ENCODE results near the gene SLC6A7.

The SLC6A7 gene

GRCh38 chr5:150190987-150191386 lies 1.1 kb downstream of the SLC6A7 start:
- no peak for DNase-seq (ENCODE audit: low spot score)

GRCh38 chr5:150192462-150192861 lies 2.6 kb downstream of the SLC6A7 start:
- peak; percentile 45 for DNase-seq (ENCODE audit: low spot score)

DNA sequence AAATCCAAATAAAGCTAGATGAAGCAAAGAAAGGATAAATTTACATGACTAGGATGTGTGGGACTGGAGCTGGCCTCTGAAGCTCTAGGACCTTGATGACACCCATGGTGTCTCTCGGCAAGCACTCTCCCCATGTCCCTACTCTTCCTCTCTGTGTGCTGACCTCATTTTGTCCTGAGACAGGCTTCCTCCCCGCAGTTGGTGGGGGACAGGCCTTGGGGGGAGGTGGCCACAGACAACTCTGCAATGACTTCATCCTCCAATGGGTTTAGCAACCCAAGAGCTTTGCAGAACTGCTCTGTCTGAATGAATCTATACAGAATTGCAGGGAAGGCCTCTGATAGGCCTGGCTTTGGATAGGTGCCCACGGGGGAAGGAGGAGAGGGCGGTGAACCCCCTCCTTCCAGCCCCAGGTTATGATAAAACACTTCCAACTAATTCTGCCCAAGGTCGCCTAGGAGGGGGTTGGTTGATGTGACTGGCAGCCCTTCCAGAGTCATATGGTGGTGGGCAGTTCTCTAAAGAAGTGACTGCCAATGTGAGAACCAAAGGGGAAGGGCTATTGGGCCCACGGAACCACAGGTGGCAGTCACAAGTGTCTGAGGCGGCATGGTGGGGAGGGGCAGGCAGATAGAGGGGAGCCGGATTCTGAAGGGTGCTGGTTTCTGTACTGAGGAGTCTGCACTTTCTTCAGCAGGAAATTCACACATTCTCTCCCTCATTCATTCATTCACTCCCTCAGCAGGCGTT lies 6.0 kb downstream of the SLC6A7 start:
- no peak for DNase-seq (ENCODE audit: low spot score)

DNA sequence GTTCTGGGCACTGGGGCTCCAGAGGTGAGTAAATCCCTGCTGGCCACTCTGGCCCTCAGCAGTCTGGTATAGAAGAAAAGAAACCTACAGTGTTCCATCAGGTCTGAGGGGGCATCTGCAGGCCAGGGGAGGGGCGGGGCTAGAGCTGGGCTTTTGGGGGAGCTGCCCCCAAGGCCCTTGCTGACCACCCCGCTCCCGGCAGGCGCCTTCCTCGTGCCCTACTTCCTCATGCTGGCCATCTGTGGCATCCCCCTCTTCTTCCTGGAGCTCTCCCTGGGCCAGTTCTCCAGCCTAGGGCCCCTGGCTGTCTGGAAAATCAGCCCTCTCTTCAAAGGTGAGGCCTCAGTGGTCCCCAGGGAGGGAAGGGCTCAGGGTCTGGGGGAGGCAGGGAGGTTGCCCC lies 6.7 kb downstream of the SLC6A7 start:
- DNase-seq (ENCODE audit: low spot score) = no peak

DNA sequence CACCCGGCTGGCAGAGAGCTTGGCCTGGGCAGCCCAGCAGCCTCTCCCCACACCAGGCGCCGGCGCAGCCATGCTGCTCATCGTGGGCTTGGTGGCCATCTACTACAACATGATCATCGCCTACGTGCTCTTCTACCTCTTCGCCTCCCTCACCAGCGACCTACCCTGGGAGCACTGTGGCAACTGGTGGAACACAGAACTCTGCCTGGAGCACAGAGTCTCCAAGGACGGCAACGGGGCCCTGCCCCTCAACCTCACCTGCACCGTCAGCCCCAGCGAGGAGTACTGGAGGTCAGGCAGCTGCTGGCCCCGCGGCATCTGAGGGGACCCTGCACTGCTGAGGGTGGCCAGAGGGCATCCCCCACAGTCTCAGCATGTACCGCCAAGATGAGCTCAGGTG lies 7.1 kb downstream of the SLC6A7 start:
- DNase-seq (ENCODE audit: low spot score) = no peak

- no peak for DNase-seq (ENCODE audit: low spot score)
These were observed 7.6 kb downstream of the SLC6A7 start for GRCh38 chr5:150197476-150197875.

GRCh38 chr5:150202501-150202900 lies 12.6 kb downstream of the SLC6A7 start:
- no peak for DNase-seq (ENCODE audit: low spot score)

GRCh38 chr5:150203832-150204589 lies 14.1 kb downstream of the SLC6A7 start:
- DNase-seq (ENCODE audit: low spot score) = no peak

DNA sequence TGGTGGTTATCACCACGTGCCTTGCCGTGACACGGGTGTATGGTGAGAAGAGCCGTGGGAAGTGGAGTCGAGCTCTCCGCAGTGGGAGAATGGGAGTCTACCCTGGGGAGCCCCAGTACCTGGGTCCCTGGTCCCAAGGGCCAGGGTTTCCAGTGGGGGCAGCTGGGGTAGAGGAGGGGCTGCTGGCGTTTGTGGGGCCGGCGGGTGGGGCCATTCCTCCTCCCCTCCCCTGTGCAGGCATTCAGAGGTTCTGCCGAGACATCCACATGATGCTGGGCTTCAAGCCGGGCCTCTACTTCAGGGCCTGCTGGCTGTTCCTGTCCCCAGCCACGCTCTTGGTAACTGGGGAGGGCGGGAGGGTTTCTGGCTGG lies 14.7 kb downstream of the SLC6A7 start:
- DNase-seq (ENCODE audit: low spot score) = no peak

GRCh38 chr5:150206098-150206778 lies 16.4 kb downstream of the SLC6A7 start:
- DNase-seq (ENCODE audit: low spot score) = no peak

- no peak for DNase-seq (ENCODE audit: low spot score)
These were observed 16.9 kb downstream of the SLC6A7 start for GRCh38 chr5:150206779-150207115.

DNA sequence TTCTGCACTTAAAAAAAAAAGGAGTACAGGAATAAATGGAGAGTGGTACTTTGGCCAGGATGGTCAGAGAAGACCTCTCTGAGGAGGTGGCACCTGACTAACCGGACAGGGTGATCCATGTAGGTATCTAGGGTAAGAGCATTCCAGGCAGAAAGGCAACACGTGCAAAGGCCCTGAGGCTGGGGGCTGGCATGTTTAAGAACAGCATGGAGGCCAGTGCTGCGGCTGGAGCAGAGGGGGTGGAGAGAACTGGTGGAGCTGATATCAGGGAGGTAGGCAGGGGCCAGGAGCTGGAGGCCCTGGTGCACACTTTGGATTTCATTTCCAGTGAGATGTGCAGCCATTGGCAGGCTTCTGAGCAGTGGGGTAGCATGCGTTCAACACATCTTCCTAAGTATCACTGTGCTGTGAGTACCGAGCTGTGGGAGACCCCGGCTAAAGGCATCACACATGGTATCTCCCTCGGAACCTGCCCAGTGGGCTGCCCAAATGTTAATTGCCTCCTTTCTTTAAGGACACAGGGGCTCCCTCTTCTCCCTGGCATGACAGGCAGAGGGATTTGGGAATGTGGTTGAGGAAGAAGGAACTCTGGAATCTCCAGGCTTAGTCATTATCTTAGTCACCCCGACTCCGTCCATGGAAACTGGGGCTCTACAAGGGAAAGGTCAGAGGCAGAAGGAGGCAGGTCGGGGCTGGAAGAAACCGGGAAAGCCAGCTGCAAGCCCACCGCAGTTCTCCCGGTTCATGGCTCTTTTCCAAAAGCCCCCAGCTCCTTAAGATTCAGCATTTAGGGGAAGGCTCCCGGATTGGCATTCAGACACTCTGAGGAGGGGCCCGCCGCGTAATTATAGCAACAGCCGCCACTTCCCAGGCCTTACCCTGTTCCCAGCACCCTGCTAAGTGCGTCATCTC lies 18.6 kb downstream of the SLC6A7 start:
- DNase-seq (ENCODE audit: low spot score) = no peak

DNA sequence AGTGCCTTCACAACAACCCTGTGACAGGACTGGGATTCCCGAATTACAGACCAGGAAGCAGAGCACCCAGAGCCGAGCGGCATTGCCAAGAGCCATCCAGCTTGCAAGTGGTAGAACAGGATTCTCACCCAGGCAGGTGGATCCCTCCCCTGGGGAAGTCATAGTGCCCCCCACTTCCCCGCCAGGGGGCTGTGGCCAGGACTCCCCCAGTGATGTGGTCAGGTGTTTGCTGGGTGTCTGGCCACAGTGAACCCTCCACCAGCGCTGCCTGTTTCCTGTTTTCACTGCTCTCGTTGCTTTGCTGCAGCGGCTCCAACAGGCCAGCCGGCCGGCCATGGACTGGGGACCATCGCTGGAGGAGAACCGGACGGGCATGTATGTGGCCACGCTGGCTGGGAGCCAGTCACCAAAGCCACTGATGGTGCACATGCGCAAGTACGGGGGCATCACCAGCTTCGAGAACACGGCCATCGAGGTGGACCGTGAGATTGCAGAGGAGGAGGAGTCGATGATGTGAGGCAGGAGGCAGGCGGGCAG lies 19.3 kb downstream of the SLC6A7 start:
- DNase-seq (ENCODE audit: low spot score) = no peak

DNA sequence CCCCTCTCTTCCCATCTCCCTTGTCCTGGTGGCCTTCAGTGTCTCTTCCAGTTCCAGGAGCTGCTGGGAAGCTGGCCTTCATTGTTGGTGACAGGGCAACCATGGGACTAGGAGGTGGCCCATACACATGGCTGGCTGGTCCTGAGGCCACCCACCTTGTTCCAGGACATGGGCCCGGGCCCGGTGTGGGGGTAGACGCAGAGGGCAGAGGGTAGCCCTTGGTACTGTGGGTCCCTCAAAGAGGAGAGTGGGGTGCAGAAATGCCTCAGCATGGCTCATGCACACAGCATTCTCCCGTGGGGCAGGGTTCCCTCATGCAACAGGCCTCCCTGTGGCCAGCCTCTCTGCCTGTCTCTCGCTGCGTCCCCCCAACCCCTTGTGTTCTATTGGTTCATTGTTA lies 20.8 kb downstream of the SLC6A7 start:
- DNase-seq (ENCODE audit: low spot score) = no peak

DNA sequence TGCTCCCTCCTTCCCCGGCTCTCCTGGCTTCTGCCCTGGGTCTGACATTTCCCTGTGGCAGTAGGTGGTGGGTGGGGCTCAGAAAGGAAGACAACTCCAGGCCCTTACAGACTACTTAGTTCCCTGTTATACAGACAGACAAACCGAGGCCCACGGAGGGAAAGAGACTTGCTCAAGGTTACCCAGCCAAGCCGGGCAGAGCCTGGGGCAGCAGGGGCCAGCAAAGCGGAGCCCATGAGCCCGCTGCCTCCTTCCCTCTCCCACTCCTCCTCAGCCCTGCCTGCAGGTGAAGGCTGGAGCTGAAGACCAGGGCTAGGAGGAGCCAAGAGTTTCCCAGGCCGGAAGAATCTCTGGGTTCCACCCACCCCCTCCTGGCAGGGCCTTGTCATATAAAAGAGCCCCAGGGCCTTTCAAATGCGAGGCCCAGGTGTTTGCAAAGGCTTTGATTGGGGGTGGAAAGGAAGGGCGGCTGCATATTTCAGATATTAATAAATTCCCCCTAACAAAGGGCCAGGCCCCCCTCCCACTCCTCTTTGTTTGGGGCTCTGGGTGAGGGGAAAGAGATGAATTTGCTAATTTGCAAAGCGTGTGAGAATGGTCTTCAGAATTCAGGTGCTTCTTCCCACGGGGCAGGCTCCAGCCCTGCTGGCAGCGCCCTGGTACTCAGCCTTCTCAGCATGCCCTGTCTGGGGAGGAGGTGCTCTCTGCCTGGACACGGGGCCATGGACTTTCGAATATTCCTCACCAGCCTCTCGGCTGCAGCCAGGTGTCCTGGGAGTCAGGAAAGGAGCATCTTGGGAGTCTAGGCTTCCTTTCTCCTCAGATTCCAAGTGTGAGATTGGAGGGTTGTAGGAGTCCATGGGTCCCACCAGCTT lies 21.5 kb downstream of the SLC6A7 start:
- no peak for DNase-seq (ENCODE audit: low spot score)

- no peak for DNase-seq (ENCODE audit: low spot score)
These were observed 23.7 kb downstream of the SLC6A7 start for GRCh38 chr5:150213530-150213929.

DNA sequence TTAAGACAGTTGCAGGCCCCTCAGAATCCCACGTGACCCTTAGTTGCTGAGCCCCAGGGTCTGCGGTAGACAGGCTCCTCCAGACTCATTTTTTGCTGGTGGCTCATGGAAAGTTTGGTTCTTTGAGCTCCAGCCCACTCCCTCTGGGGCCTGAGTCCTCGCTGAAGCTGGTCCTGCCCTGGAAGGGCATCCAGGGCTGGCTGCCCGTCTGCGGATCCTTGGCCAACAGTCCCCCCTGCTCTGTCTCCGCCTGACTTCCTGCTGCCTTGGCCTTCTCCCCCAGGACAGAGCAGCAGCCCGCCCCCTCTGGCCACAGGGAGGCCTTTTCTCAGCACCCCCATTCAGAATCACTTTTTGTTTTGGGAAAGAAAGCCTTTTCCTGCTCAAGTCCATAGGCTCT lies 24.4 kb downstream of the SLC6A7 start:
- no peak for DNase-seq (ENCODE audit: low spot score)

- DNase-seq (ENCODE audit: low spot score) = no peak
These were observed 26.4 kb downstream of the SLC6A7 start for GRCh38 chr5:150215979-150216944.

DNA sequence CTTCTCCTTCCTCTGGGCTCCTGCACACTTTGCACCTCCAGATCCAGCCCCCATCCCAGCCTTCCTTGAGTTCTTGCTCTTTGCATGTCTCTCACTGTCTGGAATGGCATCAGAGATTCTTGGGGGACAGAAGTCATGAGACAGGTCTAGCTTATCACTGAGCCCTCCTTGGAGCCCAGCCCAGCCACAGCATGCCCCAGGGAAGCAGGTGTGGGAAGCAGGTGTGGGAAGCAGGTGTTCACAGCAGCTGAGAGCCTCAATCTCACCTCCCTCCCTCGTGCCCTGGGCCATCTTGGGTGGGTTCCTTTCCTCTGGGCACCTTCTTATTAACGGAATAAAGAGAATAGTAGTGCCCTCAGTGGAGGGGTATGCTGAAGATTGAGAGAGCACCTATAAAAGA lies 27.2 kb downstream of the SLC6A7 start:
- DNase-seq (ENCODE audit: low spot score) = no peak
